Retinal pigment epithelial cell (primary cell): ENCODE results near the gene GCGR.

ENCODE experiments used
- DNase-seq: peaks from one replicate; pipeline ENCODE4 v3.0.0-alpha.2; 2010; ENCODE audit warnings: low read depth
- H3K4me3 ChIP-seq: 2 replicates; pipeline ENCODE4 v1.5.1; 2011; ENCODE audit warnings: mild to moderate bottlenecking, low read length, control low read depth, moderate library complexity
- CTCF ChIP-seq: conservative IDR thresholded peaks from 2 replicates; pipeline ENCODE4 v1.5.1; 2011; ENCODE audit warnings: low read depth, low read length, control low read depth, inconsistent platforms

GCGR gene

GRCh38 chr17:81841866-81842265 is 37.9 kb downstream of the GCGR start:
- DNase-seq, result no peak
- no peak for TF ChIP-seq CTCF
- no peak overlapping the region for H3K4me3 ChIP-seq

GRCh38 chr17:81842378-81842724 is 38.4 kb downstream of the GCGR start:
- DNase-seq, result no peak
- H3K4me3 ChIP-seq, result no peak overlapping the region
- no peak for TF ChIP-seq CTCF

DNA sequence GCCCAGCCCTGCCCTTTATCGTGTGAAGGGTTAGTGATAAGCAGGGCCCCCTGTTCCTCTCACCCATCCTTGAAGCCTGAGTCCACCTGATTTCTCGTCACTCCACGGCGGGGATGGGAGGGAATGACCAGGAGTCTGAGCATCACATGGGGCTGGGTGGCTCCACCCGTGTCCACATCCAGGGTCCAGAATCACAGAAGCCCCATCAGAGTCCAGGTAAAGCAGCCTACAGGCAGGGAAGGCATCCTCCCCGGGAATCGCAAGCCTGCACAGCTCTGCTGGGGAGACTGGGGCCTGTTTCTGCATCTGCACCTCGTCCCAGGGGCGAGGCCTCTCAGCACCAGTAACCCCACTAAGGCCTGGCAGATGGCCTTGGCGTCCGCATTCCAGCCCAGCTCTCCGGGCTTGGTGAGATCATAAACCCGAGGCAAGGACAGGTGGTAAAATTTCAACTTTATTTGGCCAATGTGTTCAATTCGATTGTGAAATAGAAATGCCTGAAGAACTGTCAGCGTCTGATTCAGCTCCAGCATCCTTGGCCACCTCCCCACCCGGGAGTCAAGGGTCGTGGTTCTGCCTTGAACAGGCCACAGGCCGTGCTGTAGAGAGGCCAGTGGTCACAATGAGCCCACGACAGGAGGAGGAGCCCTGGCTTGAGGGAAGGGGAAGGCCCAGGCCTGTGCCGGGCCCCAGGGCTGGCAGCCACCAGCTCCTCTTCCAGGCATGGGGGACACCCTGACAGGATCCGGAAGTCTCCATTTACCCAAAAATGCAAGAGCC is 39.0 kb downstream of the GCGR start:
- no peak overlapping the region for H3K4me3 ChIP-seq
- no peak for TF ChIP-seq CTCF
- no peak for DNase-seq

DNA sequence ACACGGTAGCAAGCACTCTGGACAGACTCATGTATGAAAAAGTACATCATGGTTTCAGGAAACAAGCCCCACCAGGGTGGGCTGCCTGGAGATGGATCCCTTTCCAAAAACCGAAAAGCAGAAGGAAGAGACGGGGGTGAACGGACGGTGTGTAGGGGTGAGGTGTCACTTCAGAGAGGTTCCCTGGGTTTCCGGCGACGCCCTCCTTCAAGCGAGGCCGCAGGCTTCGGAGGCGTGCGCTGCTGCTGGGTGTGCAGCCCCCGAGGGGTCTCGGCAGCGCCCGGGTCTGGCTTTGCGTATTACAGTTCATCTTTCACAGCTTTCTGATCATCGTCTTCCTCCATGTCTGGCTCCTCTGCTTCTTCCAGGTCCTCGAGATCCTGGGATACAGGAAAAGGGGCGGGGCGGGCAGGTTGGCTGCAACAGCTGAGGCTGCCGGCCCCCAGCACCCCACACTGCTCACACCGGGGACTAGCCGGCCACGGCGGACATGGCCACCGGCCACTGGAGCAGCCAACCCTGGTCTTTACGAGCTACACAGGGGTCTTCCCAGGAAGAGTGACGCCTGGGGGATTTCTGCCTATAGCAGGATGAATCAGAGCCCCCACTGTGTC is 39.9 kb downstream of the GCGR start:
- DNase-seq, result no peak
- H3K4me3 ChIP-seq, result no peak overlapping the region
- TF ChIP-seq CTCF, result no peak

GRCh38 chr17:81844327-81844851 is 40.4 kb downstream of the GCGR start:
- H3K4me3 ChIP-seq, result no peak overlapping the region
- no peak for DNase-seq
- no peak for TF ChIP-seq CTCF

GRCh38 chr17:81844887-81845286 is 40.9 kb downstream of the GCGR start:
- no peak overlapping the region for H3K4me3 ChIP-seq
- TF ChIP-seq CTCF, result no peak

DNA sequence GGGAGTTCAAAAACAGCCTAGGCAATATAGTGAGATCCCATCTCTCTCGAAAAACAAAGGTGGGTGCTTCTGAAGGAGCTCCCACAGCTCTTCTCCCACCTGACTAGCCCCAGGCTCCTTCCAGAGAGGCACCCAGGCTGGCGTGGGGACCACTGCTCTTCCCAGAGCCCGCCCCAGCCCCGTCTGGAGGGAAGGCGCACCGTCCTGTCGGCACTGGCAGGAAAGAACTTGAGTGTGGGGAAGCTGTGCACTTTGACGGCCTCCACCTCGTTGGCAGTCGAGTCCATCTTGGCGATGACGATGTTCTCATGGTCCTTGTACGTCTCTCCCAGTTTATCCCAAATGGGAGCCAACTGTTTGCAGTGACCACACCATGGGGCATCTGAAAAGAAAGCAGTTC is 41.4 kb downstream of the GCGR start:
- TF ChIP-seq CTCF, result no peak
- no peak for DNase-seq
- no peak overlapping the region for H3K4me3 ChIP-seq

More at GRCh38 chr17:81844887-81845286, 40.9 kb downstream of the GCGR start:
- no peak for DNase-seq
